Measurements from ENCODE around the gene STK32A.

The STK32A gene

GRCh38 chr5:147418613-147419012 is 183.8 kb downstream of the STK32A start:
- DNase-seq (ENCODE audit: low read depth) = no peak

- DNase-seq (ENCODE audit: low read depth) = no peak
Measured at GRCh38 chr5:147426640-147427327, 192.0 kb downstream of the STK32A start.

- no peak for DNase-seq (ENCODE audit: low read depth)
Measured at GRCh38 chr5:147427521-147428401, 192.9 kb downstream of the STK32A start.

- no peak for DNase-seq (ENCODE audit: low read depth)
Measured at GRCh38 chr5:147430628-147431027, 195.8 kb downstream of the STK32A start.

GRCh38 chr5:147431586-147431985 is 196.8 kb downstream of the STK32A start:
- DNase-seq (ENCODE audit: low read depth) = no peak

- no peak for DNase-seq (ENCODE audit: low read depth)
Measured at GRCh38 chr5:147432323-147432722, 197.5 kb downstream of the STK32A start.

GRCh38 chr5:147434049-147434448 is 199.2 kb downstream of the STK32A start:
- no peak for DNase-seq (ENCODE audit: low read depth)

GRCh38 chr5:147436596-147436995 is 201.8 kb downstream of the STK32A start:
- no peak for DNase-seq (ENCODE audit: low read depth)

- DNase-seq (ENCODE audit: low read depth) = no peak
Measured at GRCh38 chr5:147437161-147437596, 202.4 kb downstream of the STK32A start.

Data from GM04503 (cell line).